SH-SY5Y (cell line): Measurements from ENCODE around the gene EVPL.

Experiments
- GATA2 ChIP-seq: IDR thresholded peaks from 2 replicates; pipeline ENCODE4 v1.6.1; 2011; ENCODE audit warnings: mild to moderate bottlenecking, low read depth, low read length
- GATA3 ChIP-seq: IDR thresholded peaks from 2 replicates; pipeline ENCODE4 v1.6.1; 2011; ENCODE audit warnings: low read depth, mild to moderate bottlenecking, low read length, moderate library complexity

Gene EVPL

DNA sequence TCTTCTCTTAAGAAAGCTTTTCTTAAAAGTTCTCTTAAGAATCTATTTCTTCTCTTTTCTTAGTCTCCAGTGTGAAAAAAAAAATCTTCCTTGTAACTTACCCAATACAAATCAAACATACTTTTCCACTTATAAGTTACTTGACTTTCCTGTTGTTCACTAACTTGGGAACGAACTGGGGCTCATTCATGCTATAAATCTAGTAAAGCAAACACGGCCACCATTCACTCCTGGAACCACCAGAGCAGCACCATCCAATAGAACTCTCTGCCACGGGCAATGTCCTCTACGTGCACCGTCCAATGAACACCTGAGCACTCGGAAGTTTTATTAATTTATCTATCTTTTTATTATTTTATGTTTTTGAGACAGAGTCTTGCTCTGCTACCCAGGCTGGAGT lies 24.5 kb upstream of the EVPL start:
- TF ChIP-seq GATA3 = no peak
- no peak for TF ChIP-seq GATA2

DNA sequence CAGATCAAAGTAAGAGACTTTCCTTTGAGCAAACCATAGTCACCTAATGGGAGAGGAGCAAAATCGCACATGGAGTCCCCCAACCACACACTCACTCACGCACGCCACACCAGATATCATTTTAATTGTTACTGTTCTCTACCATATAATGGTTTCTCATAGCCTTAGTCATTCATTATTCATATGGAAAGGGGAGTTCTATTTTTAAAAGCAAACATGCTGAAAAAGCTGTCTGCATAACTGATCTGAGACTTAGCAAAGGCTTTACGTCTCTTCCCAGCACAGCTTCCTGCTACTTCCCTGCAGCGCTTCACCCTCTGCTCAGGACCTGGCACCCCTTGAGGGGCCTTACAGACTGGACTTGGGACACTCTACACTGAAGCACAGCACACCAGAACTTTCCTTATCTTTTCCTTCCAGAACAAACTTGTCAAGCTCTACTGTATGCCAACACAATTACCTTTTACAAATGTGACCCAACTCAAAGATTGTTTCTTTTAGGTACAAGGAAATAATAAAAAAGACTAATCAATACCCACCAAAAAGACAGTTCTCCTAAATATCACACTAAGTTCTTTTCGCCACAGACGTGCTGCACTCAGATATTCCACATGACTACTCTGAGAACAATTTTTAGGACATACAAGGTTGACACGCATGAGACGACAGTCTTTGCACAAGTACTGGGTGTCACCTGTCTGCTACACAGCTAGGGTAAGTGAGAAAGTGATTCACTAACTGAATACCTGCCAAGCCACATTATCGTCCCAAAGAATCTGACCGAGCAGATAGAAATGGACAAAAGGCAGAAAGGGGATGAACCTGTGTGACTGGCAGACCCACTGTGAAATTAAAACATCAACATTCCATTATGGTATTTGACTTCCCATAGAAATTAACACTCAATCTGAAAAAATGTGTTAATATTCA lies 23.7 kb upstream of the EVPL start:
- TF ChIP-seq GATA3 = no peak
- no peak for TF ChIP-seq GATA2

DNA sequence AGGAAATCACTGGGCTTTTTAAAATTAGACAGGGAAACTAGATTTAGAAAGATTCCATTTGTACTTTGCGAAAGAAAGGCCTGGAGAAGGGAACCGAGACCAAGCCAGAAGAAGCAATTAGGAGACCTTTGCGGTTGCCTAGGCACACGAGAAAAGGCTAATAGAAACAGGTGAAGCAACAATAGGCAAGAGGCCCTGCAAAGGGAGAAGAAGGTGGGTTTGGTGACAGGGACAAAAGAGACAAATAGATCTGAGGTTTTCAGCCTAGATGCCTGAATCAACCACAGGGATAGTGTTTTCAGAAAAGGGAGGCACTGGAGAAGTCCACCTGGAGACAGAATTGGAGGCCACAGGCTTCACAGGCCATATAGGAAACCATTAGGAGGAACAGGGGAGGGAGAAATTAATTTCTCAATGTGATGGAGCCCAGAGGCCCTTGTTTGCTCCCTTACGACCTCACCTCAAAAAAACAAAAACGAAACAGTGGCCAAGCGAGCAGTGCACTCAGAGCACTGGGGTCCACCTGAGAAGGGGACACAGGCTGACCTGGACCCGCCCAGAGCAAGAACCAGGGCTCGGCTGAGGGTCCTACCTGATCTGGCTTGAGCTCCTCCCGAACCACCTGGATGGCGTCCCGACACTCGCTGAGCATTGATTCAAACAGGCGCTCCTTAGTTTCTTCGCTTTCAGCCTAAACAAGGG lies 22.9 kb upstream of the EVPL start:
- TF ChIP-seq GATA2 = no peak
- TF ChIP-seq GATA3 = no peak

DNA sequence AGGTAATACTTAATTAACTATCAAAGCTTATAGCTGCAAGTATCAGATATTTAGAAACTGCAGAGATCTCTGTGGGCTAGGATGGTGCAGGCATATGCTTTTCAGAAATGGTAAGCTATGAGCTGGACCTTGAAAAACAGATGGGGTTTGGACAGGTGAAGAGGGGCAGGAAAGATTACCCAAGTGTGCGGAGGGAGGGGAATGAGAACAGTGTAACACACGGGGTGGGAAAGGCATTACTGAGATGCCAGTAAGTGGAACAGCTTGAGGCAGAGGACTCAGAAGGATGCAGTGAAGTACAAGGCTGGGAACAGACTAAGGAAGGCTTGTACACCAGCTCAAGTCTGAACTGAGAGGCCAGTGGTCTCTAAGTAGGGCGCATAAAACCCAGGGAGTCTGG lies 22.1 kb upstream of the EVPL start:
- TF ChIP-seq GATA2 = no peak
- TF ChIP-seq GATA3 = no peak

DNA sequence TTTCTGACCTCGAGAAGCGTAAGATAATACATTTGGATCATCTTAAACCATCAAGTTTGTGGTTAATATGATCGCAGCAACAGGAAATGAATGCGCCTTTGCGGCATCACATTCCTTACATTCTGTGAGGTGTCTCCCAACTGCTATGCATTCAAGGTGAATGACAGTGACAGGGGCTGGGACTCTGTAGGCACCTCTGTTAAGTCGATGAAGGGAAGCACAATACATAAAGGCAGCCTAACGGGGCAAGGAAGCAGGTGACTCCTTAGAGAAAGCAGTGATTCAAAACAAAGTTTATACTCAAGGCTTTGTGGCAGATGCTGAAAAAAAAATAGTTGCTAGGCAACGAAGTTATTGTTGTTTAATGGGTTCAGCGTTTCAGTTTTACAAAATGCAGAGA lies 21.6 kb upstream of the EVPL start:
- TF ChIP-seq GATA2 = no peak
- no peak for TF ChIP-seq GATA3

DNA sequence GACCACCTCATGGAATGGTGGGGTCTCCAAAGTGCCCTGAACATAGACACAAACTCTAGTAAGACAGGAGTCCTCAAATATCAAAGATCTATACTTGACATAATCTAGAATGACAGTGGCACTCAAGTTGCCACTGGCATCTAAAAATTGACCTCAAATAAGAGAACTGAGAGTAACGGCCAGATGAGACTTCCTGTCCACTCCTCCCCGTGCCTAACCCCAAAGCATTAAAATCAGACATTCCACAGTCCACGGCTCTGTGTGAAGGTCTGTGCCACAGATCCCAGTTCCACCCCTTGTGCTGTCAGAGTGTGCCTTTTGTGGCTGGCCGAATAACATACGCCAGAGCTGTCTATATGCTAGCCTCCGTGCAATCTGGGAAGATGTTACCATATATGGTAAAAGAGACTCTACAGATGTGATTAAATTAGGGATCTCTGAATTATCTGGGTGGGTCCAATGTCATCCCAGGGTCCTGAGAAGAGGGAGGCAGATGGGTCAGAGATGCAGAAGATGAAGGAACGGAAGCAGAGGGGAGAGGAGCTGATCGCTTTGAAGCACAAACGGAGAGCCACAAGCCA lies 21.0 kb upstream of the EVPL start:
- TF ChIP-seq GATA3 = no peak
- TF ChIP-seq GATA2 = no peak

DNA sequence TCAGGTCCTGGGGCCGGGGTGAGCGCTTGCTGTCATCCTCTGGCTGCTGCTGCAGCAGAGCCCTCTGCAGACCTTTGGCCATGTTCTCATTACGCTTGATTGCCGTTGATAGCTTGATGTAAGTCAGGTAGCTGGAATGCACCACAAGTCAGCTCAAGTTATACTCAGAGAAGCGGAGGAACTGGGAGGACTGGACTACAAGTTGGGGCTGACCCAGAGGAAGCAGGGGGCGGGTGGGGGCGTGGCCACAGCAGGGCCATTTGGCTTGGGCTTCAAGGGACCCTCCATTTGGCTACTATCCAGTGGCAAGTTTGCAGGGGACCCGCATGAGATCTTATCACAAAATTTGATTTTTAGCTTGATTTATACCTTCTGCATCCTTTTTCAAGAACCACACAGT lies 19.0 kb upstream of the EVPL start:
- TF ChIP-seq GATA3 = no peak
- TF ChIP-seq GATA2 = peak; percentile 55

DNA sequence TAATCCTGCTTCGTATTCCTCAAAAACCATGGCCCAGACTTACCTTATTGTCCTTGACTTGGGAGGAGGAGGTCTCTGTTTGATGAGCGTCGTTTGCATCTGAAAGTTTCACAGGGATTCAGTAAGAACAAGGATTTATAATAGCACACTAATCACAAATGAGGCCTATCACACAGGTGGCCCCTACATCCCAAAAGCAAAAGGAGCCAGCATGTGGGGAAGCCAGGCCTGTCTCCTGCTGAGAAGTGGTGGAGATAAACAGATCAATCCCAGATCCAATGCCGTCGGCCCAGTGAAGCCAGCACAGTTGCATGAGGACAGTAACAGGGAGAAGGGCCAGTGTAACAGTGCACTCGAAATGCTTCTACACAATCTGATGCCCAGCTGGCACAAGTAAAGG lies 13.3 kb upstream of the EVPL start:
- TF ChIP-seq GATA2 (no peak), GATA3 (no peak)

DNA sequence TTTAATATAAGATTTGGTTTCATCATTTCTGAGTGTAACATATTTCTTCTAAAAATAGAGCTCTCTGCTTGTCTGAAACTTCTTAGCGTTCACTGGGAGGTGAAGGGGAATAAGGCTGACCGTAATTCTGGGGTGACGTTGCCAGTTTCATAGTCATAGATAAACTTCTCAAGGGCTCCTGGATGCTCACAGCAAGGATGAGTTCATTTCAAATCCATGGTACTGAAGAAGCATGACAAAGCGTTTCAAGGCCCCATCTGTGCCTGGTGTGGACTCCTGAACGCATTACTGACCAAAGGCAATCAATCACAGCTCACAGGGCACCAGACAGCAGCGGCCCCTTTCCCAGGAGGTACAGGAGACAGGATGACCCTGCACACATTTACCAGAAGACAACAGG lies 12.0 kb upstream of the EVPL start:
- no peak for TF ChIP-seq GATA2
- TF ChIP-seq GATA3 = no peak

DNA sequence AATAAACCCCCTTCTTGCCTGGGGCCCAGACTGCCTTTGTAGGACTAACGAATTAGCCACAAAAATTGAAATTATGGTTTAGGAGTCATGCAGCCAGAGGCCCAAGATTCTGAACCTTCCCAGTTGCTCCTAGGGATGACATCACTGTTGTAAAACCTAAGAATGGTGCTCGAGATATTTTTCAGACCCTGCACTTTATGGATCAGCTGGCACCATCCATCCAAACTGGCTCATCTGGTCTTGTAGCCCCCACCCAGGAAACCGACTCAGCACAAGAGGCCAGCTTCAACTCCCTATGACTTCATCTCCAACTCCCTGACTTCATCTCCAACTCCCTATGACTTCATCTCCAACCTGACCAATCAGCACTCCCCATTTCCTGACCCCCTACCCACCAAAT lies 10.9 kb upstream of the EVPL start:
- TF ChIP-seq GATA2 = no peak
- TF ChIP-seq GATA3 = no peak

DNA sequence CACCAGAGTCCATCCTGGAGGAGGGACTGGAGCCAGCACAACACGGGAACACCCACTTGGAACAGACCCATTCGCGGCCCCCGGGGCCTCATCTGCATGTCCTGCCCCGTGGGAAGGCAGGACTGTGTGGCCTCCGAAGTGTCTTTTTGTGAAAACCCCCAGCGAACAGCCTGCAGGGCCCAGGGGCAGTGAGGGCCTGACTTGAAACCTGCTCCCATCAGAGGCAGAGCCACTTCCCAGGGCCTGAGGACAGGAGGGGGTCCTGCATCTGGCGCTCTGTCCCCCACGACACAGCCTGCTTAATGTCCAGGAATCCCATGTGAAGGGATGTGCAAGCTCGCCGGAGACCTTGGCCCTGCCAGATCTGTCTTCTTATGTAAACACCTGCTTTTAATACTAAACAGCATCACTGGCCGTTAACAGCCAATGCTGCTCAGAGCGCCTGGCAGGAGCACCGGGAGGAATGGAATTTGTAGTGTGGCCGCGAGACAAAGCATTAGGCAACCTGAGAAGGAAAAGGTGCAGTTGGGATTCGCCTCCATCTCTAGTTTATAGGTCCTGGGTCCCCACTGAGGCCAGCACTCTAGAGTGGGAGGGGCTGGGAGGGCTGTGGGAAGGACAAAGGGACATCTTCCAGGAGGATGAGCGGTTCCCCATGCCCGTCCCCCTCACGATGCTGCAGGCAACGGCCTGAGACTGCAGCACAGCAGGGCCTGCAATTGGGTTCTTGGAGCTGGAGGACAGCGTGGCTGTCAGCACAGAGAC lies 9.6 kb upstream of the EVPL start:
- TF ChIP-seq GATA2 = no peak
- TF ChIP-seq GATA3 = no peak

DNA sequence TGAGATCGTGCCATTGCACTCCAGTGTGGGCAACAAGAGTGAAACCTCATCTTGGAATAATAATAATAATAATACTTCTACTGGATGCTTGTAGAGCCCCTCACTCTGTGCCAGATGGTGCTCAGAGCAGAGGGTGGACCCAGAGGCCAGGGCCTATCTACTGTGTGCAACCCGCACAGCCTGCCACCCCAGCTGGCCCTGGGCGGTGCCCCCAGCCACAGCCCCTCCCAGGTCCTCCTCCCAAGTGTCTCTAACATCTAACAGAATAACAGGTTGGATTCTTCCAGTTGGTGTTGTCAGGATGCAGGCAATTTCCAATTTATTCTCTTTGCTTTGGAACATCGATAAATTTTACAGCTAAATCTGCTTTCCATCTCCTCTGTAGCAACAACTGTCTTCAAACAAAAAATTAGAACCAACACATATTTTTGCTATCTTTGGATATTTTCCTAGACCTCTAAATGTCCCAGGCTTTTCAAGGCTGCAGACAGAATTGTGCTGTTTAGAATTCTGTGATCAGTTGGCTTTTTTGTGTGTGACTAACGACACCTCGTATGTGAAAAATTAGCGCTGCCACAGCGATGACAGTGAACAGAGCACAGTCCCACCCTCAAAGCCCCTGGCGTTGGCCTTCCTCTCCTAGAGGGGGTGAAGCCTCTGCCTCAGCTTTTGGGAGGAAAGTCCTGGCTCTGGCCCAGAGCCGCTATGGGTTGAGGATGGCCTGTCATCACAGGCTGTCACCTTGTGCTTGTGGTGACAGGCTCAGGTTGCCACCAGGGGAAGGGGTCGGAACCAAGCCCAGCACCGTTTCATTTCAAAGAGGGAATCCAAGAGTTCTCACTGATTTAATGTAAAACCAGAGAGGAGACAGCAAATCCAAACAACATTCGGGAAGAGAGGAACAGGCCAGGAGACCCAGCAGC lies 7.6 kb upstream of the EVPL start:
- TF ChIP-seq GATA3 (no peak), GATA2 (no peak)

DNA sequence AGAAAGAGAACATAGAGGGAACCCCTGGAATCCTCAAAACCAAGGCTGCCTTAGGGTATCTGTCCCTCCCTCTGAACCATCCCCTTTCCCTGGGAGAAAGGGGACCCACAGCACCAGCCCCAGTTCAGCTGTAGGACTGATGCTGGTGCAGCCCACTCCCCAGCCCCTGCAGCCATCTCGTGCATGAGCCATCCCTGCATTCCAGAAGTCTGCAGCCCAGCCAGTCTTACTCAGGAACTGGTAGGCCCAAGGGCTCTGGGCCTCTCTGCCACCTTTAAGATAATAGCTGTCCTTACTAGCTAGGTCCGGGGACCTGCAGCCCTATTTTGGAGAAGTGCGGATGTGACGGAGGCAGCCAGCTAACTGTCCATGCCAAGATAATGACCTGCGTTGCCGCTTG lies 6.0 kb upstream of the EVPL start:
- TF ChIP-seq GATA3 (no peak), GATA2 (no peak)
